ENCODE data around the gene EIF6. TPM values are rescaled to one million over a fixed set of nuclear protein-coding genes. Genes with fewer than 3 reads are reported as not detected.

The EIF6 gene
- polyA plus RNA-seq, 3 donors = 94.3 to 222 (median 190) TPM

- no peak overlapping the region for H3K9ac ChIP-seq (ENCODE audit: insufficient read depth, low read length, poor library complexity, severe bottlenecking)
- H3K4me3 ChIP-seq (replicated peaks in 1 of 3; ENCODE audit: low read depth in 2 of 3, low read length in 3 of 3) = no peak overlapping the region
- no peaks in the 10 kb centered on the region for H4K20me1 ChIP-seq (ENCODE audit: insufficient read depth, low read length)
- no peak overlapping the region for H3K4me2 ChIP-seq (replicated peaks; ENCODE audit: extremely low read depth, low read length, poor library complexity, severe bottlenecking)
- no peaks in the 10 kb centered on the region for H3K9me3 ChIP-seq (replicated peaks in 1 of 2; ENCODE audit: control insufficient read depth in 1 of 2, insufficient read depth in 1 of 2, low read length in 2 of 2)
- TF ChIP-seq CTCF (IDR thresholded peaks at IDR 0.05) = no peak
- intact Hi-C loops (cut with micrococcal nuclease) = no loop called here
- no peak overlapping the region for H2AFZ ChIP-seq (ENCODE audit: insufficient read depth, low read depth, low read length, poor library complexity, severe bottlenecking)
- no peaks in the 10 kb centered on the region for H3K36me3 ChIP-seq (replicated peaks in 1 of 2; ENCODE audit: control insufficient read depth in 1 of 2, insufficient read depth in 2 of 2, low read length in 2 of 2)
- H3K27me3 ChIP-seq (ENCODE audit: control insufficient read depth in 2 of 2, insufficient read depth in 2 of 2, low read length in 2 of 2) = no peaks in the 10 kb centered on the region
- no peak overlapping the region for H3K27ac Mint-ChIP-seq
- no peak for DNase-seq
- peaks cover 3% of the 10 kb centered on the region for H3K4me1 Mint-ChIP-seq
- no peaks in the 10 kb centered on the region for H3K4me1 ChIP-seq (ENCODE audit: control insufficient read depth in 1 of 2, insufficient read depth in 2 of 2, low read length in 2 of 2)
- 88% methylated on average over 2 of the region's 5 CpGs for WGBS (ENCODE audit: insufficient coverage)
- H3K27me3 Mint-ChIP-seq (ENCODE audit: low read depth in 3 of 3) = peaks cover 4 to 9% (median 5%) of the 10 kb centered on the region in 3 donors
- no peaks in the 10 kb centered on the region for H3K79me2 ChIP-seq (ENCODE audit: insufficient read depth, low read length)
- no peaks in the 10 kb centered on the region for H3K36me3 Mint-ChIP-seq
- H3K27ac ChIP-seq (ENCODE audit: low read depth in 1 of 2, low read length in 2 of 2) = no peak overlapping the region
- peaks cover 0 to 3% (median 0%) of the 10 kb centered on the region in 7 donors for H3K9me3 Mint-ChIP-seq
- no peak overlapping the region for H3K4me3 Mint-ChIP-seq
Observed at GRCh38 chr20:35294293-35294685, 9.7 kb upstream of the EIF6 start.

GRCh38 chr20:35293303-35294292 is 9.0 kb upstream of the EIF6 start:
- peaks cover 3 to 10% (median 5%) of the 10 kb centered on the region in 3 donors for H3K27me3 Mint-ChIP-seq (ENCODE audit: low read depth in 3 of 3)
- no peaks in the 10 kb centered on the region for H3K9me3 ChIP-seq (replicated peaks in 1 of 2; ENCODE audit: control insufficient read depth in 1 of 2, insufficient read depth in 1 of 2, low read length in 2 of 2)
- H3K4me1 Mint-ChIP-seq = no peaks in the 10 kb centered on the region
- no peaks in the 10 kb centered on the region for H3K79me2 ChIP-seq (ENCODE audit: insufficient read depth, low read length)
- no peaks in the 10 kb centered on the region for H3K36me3 Mint-ChIP-seq
- H4K20me1 ChIP-seq (ENCODE audit: insufficient read depth, low read length) = no peaks in the 10 kb centered on the region
- no peaks in the 10 kb centered on the region for H3K36me3 ChIP-seq (replicated peaks in 1 of 2; ENCODE audit: control insufficient read depth in 1 of 2, insufficient read depth in 2 of 2, low read length in 2 of 2)
- 97% methylated on average over 17 of the region's 19 CpGs for WGBS (ENCODE audit: insufficient coverage)
- no peaks in the 10 kb centered on the region for H3K27me3 ChIP-seq (ENCODE audit: control insufficient read depth in 2 of 2, insufficient read depth in 2 of 2, low read length in 2 of 2)
- H3K27ac ChIP-seq (ENCODE audit: low read depth in 1 of 2, low read length in 2 of 2) = no peak overlapping the region
- no peak for DNase-seq
- intact Hi-C loops (cut with micrococcal nuclease) = no loop called here
- H3K4me3 Mint-ChIP-seq = no peak overlapping the region
- TF ChIP-seq CTCF (IDR thresholded peaks at IDR 0.05) = no peak
- H3K9me3 Mint-ChIP-seq = peaks cover 0 to 3% (median 0%) of the 10 kb centered on the region in 7 donors
- no peak overlapping the region for H3K9ac ChIP-seq (ENCODE audit: insufficient read depth, low read length, poor library complexity, severe bottlenecking)
- H3K27ac Mint-ChIP-seq = no peak overlapping the region
- H2AFZ ChIP-seq (ENCODE audit: insufficient read depth, low read depth, low read length, poor library complexity, severe bottlenecking) = no peak overlapping the region
- H3K4me2 ChIP-seq (replicated peaks; ENCODE audit: extremely low read depth, low read length, poor library complexity, severe bottlenecking) = no peak overlapping the region
- no peaks in the 10 kb centered on the region for H3K4me1 ChIP-seq (ENCODE audit: control insufficient read depth in 1 of 2, insufficient read depth in 2 of 2, low read length in 2 of 2)
- H3K4me3 ChIP-seq (replicated peaks in 1 of 3; ENCODE audit: low read depth in 2 of 3, low read length in 3 of 3) = no peak overlapping the region
